Effector memory CD8-positive, alpha-beta T cell (primary cell): ENCODE data around the gene GFRA3.

Experiments
- ATAC-seq: fragments of 150-1000 bp; cut with Tn5 transposase; replicated peaks from 2 replicates; pipeline ENCODE4 v1.10.0; 2021; ENCODE audit warnings: mild to moderate bottlenecking, moderate library complexity
- DNase-seq, 3 experiments: peaks; one replicate each; pipeline ENCODE4 v3.0.0; 2021
- H3K27ac Mint-ChIP-seq, 2 donors: one replicate each; pipeline ENCODE4 v1.8.0; 2022; ENCODE audit warnings: mild to moderate bottlenecking in 2 of 2, mixed read lengths in 2 of 2, moderate library complexity in 2 of 2
- H3K27me3 Mint-ChIP-seq, 2 donors: one replicate each; pipeline ENCODE4 v1.8.0; 2022; ENCODE audit warnings: mixed read lengths in 2 of 2
- H3K36me3 Mint-ChIP-seq: one replicate; pipeline ENCODE4 v1.8.0; 2022; ENCODE audit warnings: mild to moderate bottlenecking, moderate library complexity, mixed read lengths; ENCODE audit not compliant: insufficient read depth
- H3K4me1 Mint-ChIP-seq, 2 donors: one replicate each; pipeline ENCODE4 v1.8.0; 2022; ENCODE audit warnings: low read depth in 2 of 2, mixed read lengths in 2 of 2
- H3K4me3 Mint-ChIP-seq, 2 donors: one replicate each; pipeline ENCODE4 v1.8.0; 2022; ENCODE audit warnings: mild to moderate bottlenecking in 2 of 2, mixed read lengths in 2 of 2, moderate library complexity in 2 of 2
- H3K9me3 Mint-ChIP-seq, 2 donors: one replicate each; pipeline ENCODE4 v1.8.0; 2022; ENCODE audit warnings: mixed read lengths in 2 of 2

Gene GFRA3

DNA sequence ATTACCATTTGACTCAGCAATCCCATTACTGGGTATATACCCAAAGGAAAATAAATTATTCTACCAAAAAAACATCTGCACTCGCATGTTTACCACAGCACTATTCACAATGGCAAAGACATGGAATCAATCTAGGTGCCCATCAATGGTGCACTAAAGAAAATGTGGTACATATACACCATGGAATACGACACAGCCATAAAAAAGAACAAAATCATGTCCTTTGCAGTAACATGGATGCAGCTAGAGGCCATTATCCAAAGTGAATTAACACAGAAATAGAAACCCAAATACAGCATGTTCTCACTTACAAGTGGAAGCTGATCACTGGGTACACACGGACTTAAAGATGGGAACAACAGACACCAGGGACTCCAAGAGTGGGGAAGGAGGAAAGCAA is 63.4 kb downstream of the GFRA3 start:
- no peak for DNase-seq
- H3K36me3 Mint-ChIP-seq = peaks cover 22% of the 10 kb centered on the region
- no peak overlapping the region for H3K27ac Mint-ChIP-seq
- no peaks in the 10 kb centered on the region for H3K27me3 Mint-ChIP-seq
- H3K4me3 Mint-ChIP-seq = no peak overlapping the region
- peaks cover 14 to 30% of the 10 kb centered on the region in 2 donors for H3K4me1 Mint-ChIP-seq
- no peak for ATAC-seq
- no peaks in the 10 kb centered on the region for H3K9me3 Mint-ChIP-seq
